Caco-2 (cell line): ENCODE data around the gene HACD2. TPM values are rescaled to one million over a fixed set of nuclear protein-coding genes. Genes with fewer than 3 reads are reported as not detected.

ENCODE experiments used
- BruUV-seq: library from RNA; stranded (reverse); fragments of 400-500 nt; replicated peaks from 2 replicates; lab custom pipeline; 2021; lab: Mats Ljungman, UMichigan
- CTCF ChIA-PET: fragments of 300-600 bp; sonication (Branson Sonifier 250); formaldehyde crosslinking; loops from one replicate; lab custom pipeline; 2022; ENCODE audit warnings: antibody characterized with exemption; lab: Charles Lee
- POLR2A ChIA-PET: fragments of 300-600 bp; sonication (Branson Sonifier 250); formaldehyde crosslinking; loops from one replicate; lab custom pipeline; 2022; ENCODE audit warnings: antibody characterized with exemption; lab: Charles Lee
- DNase-seq, 2 experiments: peaks; one replicate each; pipeline versions ENCODE4 v3.0.0 to v3.0.0-alpha.2; 2020 to 2022
- H3K27me3 ChIP-seq: replicated peaks from 2 replicates; pipeline ENCODE4 v1.6.0; 2011; ENCODE audit warnings: low read length; ENCODE audit not compliant: control insufficient read depth, insufficient read depth
- H3K36me3 ChIP-seq: 2 replicates; pipeline ENCODE4 v1.5.1; 2011; ENCODE audit warnings: low read length; ENCODE audit not compliant: control insufficient read depth, insufficient read depth
- H3K4me1 ChIP-seq: fragments of 250-450 bp; sonication (Bioruptor Pico); 2 replicates; pipeline ENCODE4 v1.5.1; 2020; ENCODE audit warnings: mild to moderate bottlenecking
- H3K4me3 ChIP-seq: 2 replicates; pipeline ENCODE4 v1.5.1; 2011; ENCODE audit warnings: low read depth, mild to moderate bottlenecking, control low read depth, low read length
- H3K9me3 ChIP-seq: fragments of 250-450 bp; sonication (Bioruptor Pico); 2 replicates; pipeline ENCODE4 v1.5.1; 2020; ENCODE audit warnings: mild to moderate bottlenecking, moderate library complexity
- H3K27ac Mint-ChIP-seq: one replicate; pipeline ENCODE4 v1.8.0; 2022; ENCODE audit warnings: mixed read lengths; ENCODE audit not compliant: unreplicated experiment
- H3K27me3 Mint-ChIP-seq: one replicate; pipeline ENCODE4 v1.8.0; 2022; ENCODE audit warnings: mixed read lengths; ENCODE audit not compliant: insufficient read depth, unreplicated experiment
- H3K36me3 Mint-ChIP-seq: one replicate; pipeline ENCODE4 v1.8.0; 2022; ENCODE audit warnings: mild to moderate bottlenecking, mixed read lengths; ENCODE audit not compliant: insufficient read depth, unreplicated experiment
- H3K4me1 Mint-ChIP-seq: one replicate; pipeline ENCODE4 v1.8.0; 2022; ENCODE audit warnings: low read depth, mixed read lengths; ENCODE audit not compliant: unreplicated experiment
- H3K4me3 Mint-ChIP-seq: one replicate; pipeline ENCODE4 v1.8.0; 2022; ENCODE audit warnings: mild to moderate bottlenecking, moderate library complexity, mixed read lengths; ENCODE audit not compliant: unreplicated experiment
- H3K9me3 Mint-ChIP-seq: one replicate; pipeline ENCODE4 v1.8.0; 2022; ENCODE audit warnings: mixed read lengths; ENCODE audit not compliant: unreplicated experiment
- intact Hi-C: fragments of 100-400 bp; cut with micrococcal nuclease; formaldehyde crosslinking; loops from one replicate; pipeline ENCODE4 v1.10.0; 2022; ENCODE audit not compliant: unreplicated experiment
- total RNA-seq: library from RNA; stranded (reverse); gene quantifications from 2 replicates; pipeline ENCODE4 v1.2.3, GENCODE V29; 2022
- TF ChIP-seq, protein P1 (sequence below), 2 experiments: fragments of 200-600 bp in 1 of 2; IDR thresholded peaks; 1 replicate in 1 of 2; 2 replicates in 1 of 2; pipeline versions ENCODE4 v1.5.1 to v1.8.0; 2011 to 2022; ENCODE audit warnings: antibody characterized with exemption in 1 of 2, control low read depth in 1 of 2, inconsistent platforms in 1 of 2, low read depth in 1 of 2, low read length in 1 of 2, mild to moderate bottlenecking in 1 of 2, moderate library complexity in 1 of 2; ENCODE audit not compliant: insufficient read depth in 1 of 2, severe bottlenecking in 1 of 2, unreplicated experiment in 1 of 2

HACD2 gene
- total RNA-seq, 1 experiment from 2014 or later: 92.5 TPM

DNA sequence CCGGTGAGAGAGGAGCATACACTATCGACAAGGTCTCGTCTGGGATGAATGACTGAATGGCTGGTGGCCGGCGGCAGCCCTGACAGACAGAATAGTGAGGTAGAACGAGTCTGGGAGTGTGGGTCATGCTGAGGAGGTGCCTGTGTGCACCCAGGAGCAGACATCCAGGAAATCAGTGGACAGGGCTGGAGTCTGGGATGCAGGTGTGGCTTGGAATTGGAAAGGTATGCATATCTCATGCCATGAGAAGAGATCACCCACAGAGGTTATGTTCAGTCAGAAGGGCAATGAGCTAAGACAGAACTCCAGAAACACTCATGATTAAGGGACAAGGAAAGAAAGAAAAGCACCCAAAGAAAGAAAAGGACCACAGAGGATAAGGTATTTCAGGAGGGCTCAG, 20.8 kb downstream of the HACD2 start:
- ChIA-PET CTCF (no interaction called here), POLR2A (no interaction called here)
- TF ChIP-seq, protein P1, sequence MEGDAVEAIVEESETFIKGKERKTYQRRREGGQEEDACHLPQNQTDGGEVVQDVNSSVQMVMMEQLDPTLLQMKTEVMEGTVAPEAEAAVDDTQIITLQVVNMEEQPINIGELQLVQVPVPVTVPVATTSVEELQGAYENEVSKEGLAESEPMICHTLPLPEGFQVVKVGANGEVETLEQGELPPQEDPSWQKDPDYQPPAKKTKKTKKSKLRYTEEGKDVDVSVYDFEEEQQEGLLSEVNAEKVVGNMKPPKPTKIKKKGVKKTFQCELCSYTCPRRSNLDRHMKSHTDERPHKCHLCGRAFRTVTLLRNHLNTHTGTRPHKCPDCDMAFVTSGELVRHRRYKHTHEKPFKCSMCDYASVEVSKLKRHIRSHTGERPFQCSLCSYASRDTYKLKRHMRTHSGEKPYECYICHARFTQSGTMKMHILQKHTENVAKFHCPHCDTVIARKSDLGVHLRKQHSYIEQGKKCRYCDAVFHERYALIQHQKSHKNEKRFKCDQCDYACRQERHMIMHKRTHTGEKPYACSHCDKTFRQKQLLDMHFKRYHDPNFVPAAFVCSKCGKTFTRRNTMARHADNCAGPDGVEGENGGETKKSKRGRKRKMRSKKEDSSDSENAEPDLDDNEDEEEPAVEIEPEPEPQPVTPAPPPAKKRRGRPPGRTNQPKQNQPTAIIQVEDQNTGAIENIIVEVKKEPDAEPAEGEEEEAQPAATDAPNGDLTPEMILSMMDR (IDR thresholded peaks at IDR 0.05; ENCODE audit: insufficient read depth in 1 of 2, low read depth in 1 of 2, low read length in 1 of 2, severe bottlenecking in 1 of 2, unreplicated experiment in 1 of 2): no peak
- Histone ChIP-seq H3K4me1 (peaks cover 7% of the 10 kb centered on the region), H3K9me3 (no peaks in the 10 kb centered on the region), H3K4me3 (no peak overlapping the region), H3K27me3 (no peaks in the 10 kb centered on the region), H3K36me3 (peaks cover 1% of the 10 kb centered on the region; the same call in 1 of the 2 replicates)
- H3K4me1 Mint-ChIP-seq: peaks cover 14% of the 10 kb centered on the region
- DNase-seq: no peak
- intact Hi-C loops: no loop called here
- H3K36me3 Mint-ChIP-seq: peaks cover 29% of the 10 kb centered on the region
- BruUV-seq: no TSS peak
- no peak overlapping the region for H3K27ac Mint-ChIP-seq
- no peaks in the 10 kb centered on the region for H3K27me3 Mint-ChIP-seq
- no peak overlapping the region for H3K4me3 Mint-ChIP-seq
- no peaks in the 10 kb centered on the region for H3K9me3 Mint-ChIP-seq

DNA sequence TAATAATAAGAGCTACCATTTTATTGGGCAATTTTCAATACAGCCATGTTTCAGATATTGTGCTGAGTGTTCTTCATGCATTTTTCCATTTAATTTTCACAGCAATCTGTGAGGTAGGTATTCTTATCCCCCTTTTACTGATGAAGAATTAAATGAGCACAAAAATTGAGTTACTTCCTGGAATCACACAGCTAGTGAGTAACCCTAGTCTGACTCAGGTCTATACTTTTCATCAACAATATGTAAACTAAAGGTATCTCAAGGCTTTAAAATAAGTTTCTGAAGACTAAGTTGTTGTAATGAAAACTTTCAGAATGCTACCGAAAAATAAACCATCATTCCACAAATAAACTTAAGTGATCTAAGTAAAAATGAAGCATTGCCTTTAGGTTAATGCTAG, 22.3 kb downstream of the HACD2 start:
- H3K4me3 ChIP-seq: no peak overlapping the region
- H3K27ac Mint-ChIP-seq: no peak overlapping the region
- H3K4me1 ChIP-seq: no peaks in the 10 kb centered on the region
- H3K9me3 Mint-ChIP-seq: no peaks in the 10 kb centered on the region
- H3K4me3 Mint-ChIP-seq: no peak overlapping the region
- peaks cover 5% of the 10 kb centered on the region for H3K4me1 Mint-ChIP-seq
- H3K27me3 ChIP-seq: no peaks in the 10 kb centered on the region
- H3K9me3 ChIP-seq: no peaks in the 10 kb centered on the region
- ChIA-PET POLR2A (no interaction called here), CTCF (interaction anchor here (0.5 kb wide), 1 partner anchor 107 kb away, joined by 3 read pairs; no protein-coding TSS in a partner anchor)
- H3K36me3 Mint-ChIP-seq: peaks cover 29% of the 10 kb centered on the region
- H3K36me3 ChIP-seq: peaks cover 1% of the 10 kb centered on the region; the same call in 1 of the 2 replicates
- H3K27me3 Mint-ChIP-seq: no peaks in the 10 kb centered on the region
- intact Hi-C loops: no loop called here
- no TSS peak for BruUV-seq
- TF ChIP-seq, protein P1 (IDR thresholded peaks at IDR 0.05; ENCODE audit: insufficient read depth in 1 of 2, low read depth in 1 of 2, low read length in 1 of 2, severe bottlenecking in 1 of 2, unreplicated experiment in 1 of 2): no peak
- DNase-seq: no peak

- 0 out of 2 replicates have a peak, but pooled peaks cover 3% of the 10 kb centered on the region for H3K9me3 ChIP-seq
- POLR2A ChIA-PET: no interaction called here
- CTCF ChIA-PET: no interaction called here
Measured at GRCh38 chr3:123561188-123561587, 23.7 kb downstream of the HACD2 start.

More at GRCh38 chr3:123561188-123561587, 23.7 kb downstream of the HACD2 start:
- Histone ChIP-seq H3K4me3 (no peak overlapping the region), H3K27me3 (no peaks in the 10 kb centered on the region), H3K4me1 (no peaks in the 10 kb centered on the region), H3K36me3 (peaks cover 1% of the 10 kb centered on the region; the same call in 1 of the 2 replicates)
- DNase-seq: no peak
- H3K4me3 Mint-ChIP-seq: no peak overlapping the region
- TF ChIP-seq, protein P1 (IDR thresholded peaks at IDR 0.05; ENCODE audit: insufficient read depth in 1 of 2, low read depth in 1 of 2, low read length in 1 of 2, severe bottlenecking in 1 of 2, unreplicated experiment in 1 of 2): no peak
- H3K9me3 Mint-ChIP-seq: no peaks in the 10 kb centered on the region
- H3K36me3 Mint-ChIP-seq: peaks cover 39% of the 10 kb centered on the region
- intact Hi-C loops: no loop called here
- H3K4me1 Mint-ChIP-seq: peaks cover 5% of the 10 kb centered on the region
- no peaks in the 10 kb centered on the region for H3K27me3 Mint-ChIP-seq
- H3K27ac Mint-ChIP-seq: no peak overlapping the region
- no TSS peak for BruUV-seq
